Panc1 (cell line): ENCODE data around the gene ZDHHC8. TPM values are rescaled to one million over a fixed set of nuclear protein-coding genes. Genes with fewer than 3 reads are reported as not detected.

Experiments used
- ATAC-seq: fragments of 200-7000 bp; cut with Tn5 transposase; 2 replicates; pipeline ENCODE4 v1.9.1; 2020; ENCODE audit warnings: mild to moderate bottlenecking, moderate library complexity
- BruUV-seq: library from RNA; stranded (reverse); fragments of 400-500 nt; replicated peaks from 2 replicates; lab custom pipeline; 2021; lab: Mats Ljungman, UMichigan
- CTCF ChIA-PET: fragments of 300-600 bp; sonication (Branson Sonifier 250); formaldehyde crosslinking; loops from one replicate; lab custom pipeline; 2022; ENCODE audit warnings: antibody characterized with exemption; lab: Charles Lee
- POLR2A ChIA-PET: fragments of 300-600 bp; sonication (Branson Sonifier 250); formaldehyde crosslinking; loops from one replicate; lab custom pipeline; 2022; ENCODE audit warnings: antibody characterized with exemption; lab: Charles Lee
- DNase-seq: peaks from one replicate; pipeline ENCODE4 v3.0.0-alpha.2; 2010; ENCODE audit warnings: low read depth, low spot score
- H3K27ac ChIP-seq: 2 replicates; pipeline ENCODE4 v1.5.1; 2011; ENCODE audit warnings: mild to moderate bottlenecking, low read length, inconsistent platforms
- H3K27me3 ChIP-seq: fragments of 200-500 bp; sonication (Bioruptor generic); 2 replicates; pipeline ENCODE4 v1.6.0; 2014; ENCODE audit warnings: low read length, inconsistent platforms; ENCODE audit not compliant: control insufficient read depth, insufficient read depth
- H3K36me3 ChIP-seq: fragments of 200-500 bp; sonication (Bioruptor generic); 2 replicates; pipeline ENCODE4 v1.5.1; 2014; ENCODE audit warnings: inconsistent platforms, mild to moderate bottlenecking, low read length, moderate library complexity; ENCODE audit not compliant: control insufficient read depth, insufficient read depth
- H3K4me1 ChIP-seq: 2 replicates; pipeline ENCODE4 v1.5.1; 2011; ENCODE audit warnings: inconsistent platforms, mild to moderate bottlenecking, low read length, moderate library complexity; ENCODE audit not compliant: control insufficient read depth, insufficient read depth
- H3K4me3 ChIP-seq, 2 experiments: 2 replicates each; pipeline ENCODE4 v1.5.1; 2011 to 2012; ENCODE audit warnings: low read depth in 2 of 2, low read length in 2 of 2, mild to moderate bottlenecking in 2 of 2, inconsistent platforms in 1 of 2, moderate library complexity in 1 of 2
- H3K9me3 ChIP-seq: fragments of 200-500 bp; sonication (Bioruptor generic); 2 replicates; pipeline ENCODE4 v1.5.1; 2014; ENCODE audit warnings: low read depth, mild to moderate bottlenecking, inconsistent platforms, low read length, moderate library complexity; ENCODE audit not compliant: control insufficient read depth, insufficient read depth
- CTCF ChIP-seq: fragments of 450-650 bp; IDR thresholded peaks from 2 replicates; pipeline ENCODE4 v1.5.1; 2017; ENCODE audit warnings: mild to moderate bottlenecking
- POLR2AphosphoS5 ChIP-seq: IDR thresholded peaks from 2 replicates; pipeline ENCODE4 v1.6.1; 2012; ENCODE audit warnings: mild to moderate bottlenecking, low read depth, low read length, moderate library complexity
- REST ChIP-seq, 2 experiments: IDR thresholded peaks; 2 replicates each; pipeline ENCODE4 v1.6.1; 2011 to 2012; ENCODE audit warnings: low read depth in 2 of 2, control low read depth in 1 of 2, low read length in 1 of 2, mild to moderate bottlenecking in 1 of 2, moderate library complexity in 1 of 2; ENCODE audit not compliant: insufficient read depth in 1 of 2
- SIN3A ChIP-seq: IDR thresholded peaks from 2 replicates; pipeline ENCODE4 v1.6.1; 2012; ENCODE audit warnings: low read depth, mild to moderate bottlenecking, low read length, moderate library complexity, borderline replicate concordance; ENCODE audit not compliant: insufficient read depth
- TCF7L2 ChIP-seq: IDR thresholded peaks from 2 replicates; pipeline ENCODE4 v1.6.1; 2011; ENCODE audit warnings: mild to moderate bottlenecking, low read depth, low read length, inconsistent platforms
- in situ Hi-C: cut with HindIII; loops from 2 replicates; pipeline ENCODE4 v1.10.0; 2016; ENCODE audit warnings: low sequenced_read_pairs, low pct_unique_long_range_greater_than_20kb
- intact Hi-C: fragments of 100-400 bp; cut with micrococcal nuclease; formaldehyde crosslinking; loops from one replicate; pipeline ENCODE4 v1.10.0; 2022; ENCODE audit not compliant: unreplicated experiment
- total RNA-seq: library from RNA; stranded (reverse); gene quantifications from one replicate; pipeline ENCODE4 v1.2.1, GENCODE V29; 2021; ENCODE audit not compliant: unreplicated experiment

The ZDHHC8 gene
- total RNA-seq, 1 experiment from 2014 or later: 79.0 TPM

- no peak overlapping the region for H3K27ac ChIP-seq
- intact Hi-C loops (no loop called here), in situ Hi-C loops (no loop called here)
- no peak for ATAC-seq
- no peaks in the 10 kb centered on the region for H3K9me3 ChIP-seq
- TF ChIP-seq SIN3A: no peak
- no peak for TF ChIP-seq POLR2AphosphoS5
- no peak for TF ChIP-seq CTCF
- no peak for TF ChIP-seq TCF7L2
- TF ChIP-seq REST (IDR thresholded peaks at IDR 0.05; ENCODE audit: insufficient read depth in 1 of 2, low read depth in 2 of 2, low read length in 1 of 2): no peak
- BruUV-seq: no TSS peak
- no peak overlapping the region for H3K4me3 ChIP-seq
- no peaks in the 10 kb centered on the region for H3K27me3 ChIP-seq
- POLR2A ChIA-PET: no interaction called here
- no peaks in the 10 kb centered on the region for H3K36me3 ChIP-seq
- DNase-seq: no peak
- CTCF ChIA-PET: no interaction called here
- H3K4me1 ChIP-seq: no peaks in the 10 kb centered on the region
Measured at GRCh38 chr22:20153945-20154344, 22.3 kb downstream of the ZDHHC8 start.

- ATAC-seq (no peak), DNase-seq (no peak)
- Histone ChIP-seq H3K27ac (no peak overlapping the region), H3K4me3 (peak overlapping the region in 1 of 2 experiments; percentile 25; a peak in 1 of 4 replicates), H3K27me3 (no peaks in the 10 kb centered on the region), H3K4me1 (no peaks in the 10 kb centered on the region), H3K36me3 (no peaks in the 10 kb centered on the region), H3K9me3 (no peaks in the 10 kb centered on the region)
- TF ChIP-seq CTCF: peak; percentile 21; the same call in 1 of the 2 replicates
- TF ChIP-seq REST (IDR thresholded peaks at IDR 0.05; ENCODE audit: insufficient read depth in 1 of 2, low read depth in 2 of 2, low read length in 1 of 2): no peak
- TF ChIP-seq SIN3A: no peak
- no peak for TF ChIP-seq POLR2AphosphoS5
- ChIA-PET POLR2A (no interaction called here), CTCF (no interaction called here)
- BruUV-seq: no TSS peak
- intact Hi-C loops: no loop called here
- in situ Hi-C loops: no loop called here
Measured at GRCh38 chr22:20154602-20155187, 23.1 kb downstream of the ZDHHC8 start.
